Fibroblast of lung (primary cell): ENCODE measurements around the gene CES2. TPM values are rescaled to one million over a fixed set of nuclear protein-coding genes. Genes with fewer than 3 reads are reported as not detected.

ENCODE experiments used
- DNase-seq, 2 donors: peaks; one replicate each; pipeline versions ENCODE4 v3.0.0 to v3.0.0-alpha.2; 2010; ENCODE audit warnings: low read depth in 2 of 2
- H2AFZ ChIP-seq: 2 replicates; pipeline ENCODE4 v1.5.1; 2012; ENCODE audit warnings: low read length, control low read depth, inconsistent platforms
- H3K27ac ChIP-seq: 2 replicates; pipeline ENCODE4 v1.5.1; 2011; ENCODE audit warnings: low read length, control low read depth; ENCODE audit not compliant: insufficient read depth
- H3K27me3 ChIP-seq: 2 replicates; pipeline ENCODE4 v1.5.1; 2011; ENCODE audit warnings: mild to moderate bottlenecking, low read length; ENCODE audit not compliant: control insufficient read depth, insufficient read depth
- H3K36me3 ChIP-seq: 2 replicates; pipeline ENCODE4 v1.5.1; 2011; ENCODE audit warnings: low read length; ENCODE audit not compliant: control insufficient read depth, insufficient read depth
- H3K4me1 ChIP-seq: 2 replicates; pipeline ENCODE4 v1.5.1; 2011; ENCODE audit warnings: low read length; ENCODE audit not compliant: control insufficient read depth, insufficient read depth; ENCODE audit errors: extremely low read depth
- H3K4me2 ChIP-seq: 2 replicates; pipeline ENCODE4 v1.5.1; 2011; ENCODE audit warnings: low read length, control low read depth; ENCODE audit not compliant: insufficient read depth; ENCODE audit errors: extremely low read depth
- H3K4me3 ChIP-seq, 4 experiments: fragments of 200-600 bp in 1 of 4; sonication (generic) in 1 of 4; replicated peaks in 1 of 4; 2 replicates each; pipeline ENCODE4 v1.5.1; 2011 to 2016; ENCODE audit warnings: low read length in 4 of 4, low read depth in 3 of 4, mild to moderate bottlenecking in 3 of 4, control low read depth in 2 of 4, inconsistent platforms in 1 of 4, mixed read lengths in 1 of 4; ENCODE audit not compliant: insufficient read depth in 1 of 4; ENCODE audit errors: control extremely low read depth in 1 of 4
- H3K79me2 ChIP-seq: 2 replicates; pipeline ENCODE4 v1.5.1; 2012; ENCODE audit warnings: mild to moderate bottlenecking, low read length, inconsistent platforms; ENCODE audit not compliant: control insufficient read depth, insufficient read depth
- H3K9ac ChIP-seq: 2 replicates; pipeline ENCODE4 v1.5.1; 2011; ENCODE audit warnings: mild to moderate bottlenecking, low read length, control low read depth; ENCODE audit not compliant: insufficient read depth
- H3K9me3 ChIP-seq: 2 replicates; pipeline ENCODE4 v1.5.1; 2012; ENCODE audit warnings: low read depth, low read length; ENCODE audit not compliant: control insufficient read depth, insufficient read depth
- H4K20me1 ChIP-seq: 2 replicates; pipeline ENCODE4 v1.5.1; 2011; ENCODE audit warnings: low read length; ENCODE audit not compliant: control insufficient read depth, insufficient read depth; ENCODE audit errors: extremely low read depth
- CTCF ChIP-seq, 2 donors: IDR thresholded peaks in 1 of 2; conservative IDR thresholded peaks in 1 of 2; 1 replicate in 1 of 2; 2 replicates in 1 of 2; pipeline ENCODE4 v1.5.1; 2011 to 2012; ENCODE audit warnings: low read length in 2 of 2, control low read depth in 1 of 2, inconsistent platforms in 1 of 2, low read depth in 1 of 2, mild to moderate bottlenecking in 1 of 2
- EZH2 ChIP-seq: IDR thresholded peaks from 2 replicates; pipeline ENCODE4 v1.5.1; 2012; ENCODE audit warnings: low read length, control low read depth, mild to moderate bottlenecking; ENCODE audit errors: missing control alignments
- polyA plus RNA-seq, 2 donors: library from polyadenylated mRNA; depleted of rRNA in 1 of 2; stranded (reverse) in 1 of 2; unstranded in 1 of 2; fragments of >200 nt; gene quantifications; 2 replicates each; pipeline ENCODE4 v1.2.1, GENCODE V29; 2011 to 2012; ENCODE audit warnings: missing spikeins in 1 of 2
- total RNA-seq: library from RNA; depleted of rRNA; stranded (reverse); fragments of >200 nt; gene quantifications from 2 replicates; pipeline ENCODE4 v1.2.1, GENCODE V29; 2014

The CES2 gene
- total and polyA plus RNA-seq, 2 donors (not counting 1 experiment from before 2014, with no cell fraction given): 22.9 to 47.6 TPM

DNA sequence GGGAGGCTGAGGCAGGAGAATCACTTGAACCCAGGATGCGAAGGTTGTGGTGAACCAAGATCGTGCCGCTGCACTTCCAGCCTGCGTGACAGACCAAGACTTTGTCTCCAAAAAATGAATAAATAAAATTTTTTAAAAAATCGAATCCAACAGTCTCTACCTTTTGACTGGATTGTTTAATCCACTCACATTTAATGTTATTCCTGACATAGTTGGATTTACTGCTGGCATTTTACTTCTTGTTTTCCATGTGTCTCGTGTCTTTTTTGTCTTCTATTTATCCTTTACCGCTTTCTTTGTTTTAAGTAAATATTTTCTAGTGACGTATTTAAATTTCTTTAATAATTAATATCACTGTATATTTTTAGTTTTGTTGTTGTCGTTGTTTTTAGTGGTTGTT lies 47.7 kb downstream of the CES2 start:
- H3K36me3 ChIP-seq: no peaks in the 10 kb centered on the region
- no peaks in the 10 kb centered on the region for H4K20me1 ChIP-seq
- no peaks in the 10 kb centered on the region for H3K79me2 ChIP-seq
- no peaks in the 10 kb centered on the region for H3K9me3 ChIP-seq
- no peaks in the 10 kb centered on the region for H3K4me1 ChIP-seq
- H2AFZ ChIP-seq: no peak overlapping the region
- no peak overlapping the region for H3K4me2 ChIP-seq
- H3K27me3 ChIP-seq: no peaks in the 10 kb centered on the region
- TF ChIP-seq CTCF (conservative IDR thresholded peaks at IDR 0.05 in 1 of 2, IDR thresholded peaks at IDR 0.05 in 1 of 2; ENCODE audit: low read depth in 1 of 2, low read length in 2 of 2) (no peak), EZH2 (no peak)
- no peak overlapping the region for H3K9ac ChIP-seq
- DNase-seq: no peak
- no peak overlapping the region for H3K4me3 ChIP-seq
- no peak overlapping the region for H3K27ac ChIP-seq

- no peak overlapping the region for H3K9ac ChIP-seq
- TF ChIP-seq EZH2 (no peak), CTCF (conservative IDR thresholded peaks at IDR 0.05 in 1 of 2, IDR thresholded peaks at IDR 0.05 in 1 of 2; ENCODE audit: low read depth in 1 of 2, low read length in 2 of 2) (no peak)
- H3K4me1 ChIP-seq: no peaks in the 10 kb centered on the region
- no peaks in the 10 kb centered on the region for H3K9me3 ChIP-seq
- no peaks in the 10 kb centered on the region for H3K36me3 ChIP-seq
- no peaks in the 10 kb centered on the region for H4K20me1 ChIP-seq
- no peaks in the 10 kb centered on the region for H3K27me3 ChIP-seq
- no peak for DNase-seq
- no peak overlapping the region for H3K27ac ChIP-seq
- H3K4me2 ChIP-seq: no peak overlapping the region
- no peak overlapping the region for H3K4me3 ChIP-seq
- no peaks in the 10 kb centered on the region for H3K79me2 ChIP-seq
- no peak overlapping the region for H2AFZ ChIP-seq
Measured at GRCh38 chr16:66984892-66985311, 49.6 kb downstream of the CES2 start.

GRCh38 chr16:66986559-66986958 lies 51.2 kb downstream of the CES2 start:
- TF ChIP-seq CTCF (conservative IDR thresholded peaks at IDR 0.05 in 1 of 2, IDR thresholded peaks at IDR 0.05 in 1 of 2; ENCODE audit: low read depth in 1 of 2, low read length in 2 of 2) (no peak), EZH2 (no peak)
- Histone ChIP-seq H3K36me3 (no peaks in the 10 kb centered on the region), H3K79me2 (no peaks in the 10 kb centered on the region), H3K27me3 (no peaks in the 10 kb centered on the region), H2AFZ (no peak overlapping the region), H3K9ac (no peak overlapping the region), H4K20me1 (no peaks in the 10 kb centered on the region), H3K27ac (no peak overlapping the region), H3K4me1 (no peaks in the 10 kb centered on the region), H3K9me3 (no peaks in the 10 kb centered on the region), H3K4me3 (no peak overlapping the region), H3K4me2 (no peak overlapping the region)
- DNase-seq: no peak
